ENCODE measurements around the gene ANO4. TPM values are rescaled to one million over a fixed set of nuclear protein-coding genes. Genes with fewer than 3 reads are reported as not detected.

ANO4 gene
- total RNA-seq, 1 donor from 2014 or later: not detected

DNA sequence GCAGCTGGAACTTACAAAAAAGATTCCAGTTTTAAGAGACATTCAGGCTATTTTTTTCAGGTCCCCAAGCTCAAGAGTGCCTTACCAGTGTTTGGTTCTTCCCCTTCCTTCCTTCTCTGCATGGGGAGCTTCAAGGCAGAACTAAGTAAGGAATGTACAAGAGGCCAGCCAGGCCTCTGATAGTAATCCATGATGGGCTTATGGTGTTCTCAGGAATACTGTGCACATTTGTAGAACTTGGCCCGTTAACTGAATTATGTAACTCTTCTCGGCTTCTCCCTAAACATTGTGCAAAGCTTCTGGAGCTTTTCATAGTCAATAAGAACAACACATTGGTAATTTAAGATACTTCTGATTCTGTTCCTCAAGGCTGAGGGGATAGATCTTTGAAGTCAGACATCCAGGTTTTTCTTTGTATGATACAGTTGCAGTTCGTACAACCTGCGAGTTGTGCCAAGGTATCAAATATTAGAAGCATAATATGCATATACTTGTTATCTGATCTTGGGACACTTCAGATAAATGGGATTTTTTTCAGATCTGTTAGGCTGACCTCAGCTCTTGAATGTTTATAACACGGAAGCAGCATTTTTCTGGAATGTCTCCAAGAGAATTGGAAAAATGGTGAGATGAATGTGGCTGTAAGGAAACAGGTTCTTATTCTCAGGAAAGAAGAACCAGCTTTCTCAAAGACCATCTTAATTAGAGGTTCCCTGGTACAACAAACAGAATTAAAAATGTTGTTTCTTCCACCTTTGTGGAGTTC, 148.6 kb downstream of the ANO4 start:
- no peak overlapping the region for H3K27ac Mint-ChIP-seq
- CTCF ChIA-PET: no interaction called here
- no peak overlapping the region for H3K4me3 Mint-ChIP-seq

DNA sequence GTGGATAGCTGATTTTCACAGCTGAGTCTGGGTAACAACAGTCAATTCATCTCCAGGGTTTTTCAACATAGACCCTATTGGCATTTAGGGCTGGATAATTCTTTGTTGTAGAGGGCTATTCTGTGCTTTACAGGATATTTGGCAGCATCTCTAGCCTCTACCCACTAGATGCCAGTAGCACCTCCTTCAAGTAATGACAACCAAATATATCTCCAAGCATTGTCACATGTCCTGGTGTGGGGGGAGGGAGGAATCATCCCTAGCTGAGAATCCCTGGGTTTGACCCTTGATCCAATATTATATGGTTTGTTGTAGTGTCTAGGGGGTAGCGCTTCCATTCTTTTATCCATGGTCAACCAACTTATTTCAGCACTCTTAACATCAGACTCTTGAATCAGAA, 157.2 kb downstream of the ANO4 start:
- no peak for ATAC-seq (ENCODE audit: low read depth)
- TF ChIP-seq, protein P1, sequence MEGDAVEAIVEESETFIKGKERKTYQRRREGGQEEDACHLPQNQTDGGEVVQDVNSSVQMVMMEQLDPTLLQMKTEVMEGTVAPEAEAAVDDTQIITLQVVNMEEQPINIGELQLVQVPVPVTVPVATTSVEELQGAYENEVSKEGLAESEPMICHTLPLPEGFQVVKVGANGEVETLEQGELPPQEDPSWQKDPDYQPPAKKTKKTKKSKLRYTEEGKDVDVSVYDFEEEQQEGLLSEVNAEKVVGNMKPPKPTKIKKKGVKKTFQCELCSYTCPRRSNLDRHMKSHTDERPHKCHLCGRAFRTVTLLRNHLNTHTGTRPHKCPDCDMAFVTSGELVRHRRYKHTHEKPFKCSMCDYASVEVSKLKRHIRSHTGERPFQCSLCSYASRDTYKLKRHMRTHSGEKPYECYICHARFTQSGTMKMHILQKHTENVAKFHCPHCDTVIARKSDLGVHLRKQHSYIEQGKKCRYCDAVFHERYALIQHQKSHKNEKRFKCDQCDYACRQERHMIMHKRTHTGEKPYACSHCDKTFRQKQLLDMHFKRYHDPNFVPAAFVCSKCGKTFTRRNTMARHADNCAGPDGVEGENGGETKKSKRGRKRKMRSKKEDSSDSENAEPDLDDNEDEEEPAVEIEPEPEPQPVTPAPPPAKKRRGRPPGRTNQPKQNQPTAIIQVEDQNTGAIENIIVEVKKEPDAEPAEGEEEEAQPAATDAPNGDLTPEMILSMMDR (IDR thresholded peaks at IDR 0.05): no peak
- ChIA-PET CTCF (no interaction called here), POLR2A (no interaction called here)
- H3K27ac Mint-ChIP-seq: no peak overlapping the region
- H3K4me3 Mint-ChIP-seq: no peak overlapping the region
- DNase-seq: no peak
- intact Hi-C loops (cut with micrococcal nuclease): no loop called here
- no peaks in the 10 kb centered on the region for H3K36me3 Mint-ChIP-seq (ENCODE audit: low read depth)
- no peaks in the 10 kb centered on the region for H3K27me3 Mint-ChIP-seq
- no peaks in the 10 kb centered on the region for H3K4me1 Mint-ChIP-seq
- H3K9me3 Mint-ChIP-seq: no peaks in the 10 kb centered on the region

More for the DNA sequence above, 148.6 kb downstream of the ANO4 start:
- no peaks in the 10 kb centered on the region for H3K9me3 Mint-ChIP-seq
- no peak for ATAC-seq (ENCODE audit: low read depth)
- no peaks in the 10 kb centered on the region for H3K27me3 Mint-ChIP-seq
- H3K4me1 Mint-ChIP-seq: no peaks in the 10 kb centered on the region
- POLR2A ChIA-PET: no interaction called here
- TF ChIP-seq, protein P1 (IDR thresholded peaks at IDR 0.05): no peak
- no peaks in the 10 kb centered on the region for H3K36me3 Mint-ChIP-seq (ENCODE audit: low read depth)
- intact Hi-C loops (cut with micrococcal nuclease): no loop called here
- no peak for DNase-seq

DNA sequence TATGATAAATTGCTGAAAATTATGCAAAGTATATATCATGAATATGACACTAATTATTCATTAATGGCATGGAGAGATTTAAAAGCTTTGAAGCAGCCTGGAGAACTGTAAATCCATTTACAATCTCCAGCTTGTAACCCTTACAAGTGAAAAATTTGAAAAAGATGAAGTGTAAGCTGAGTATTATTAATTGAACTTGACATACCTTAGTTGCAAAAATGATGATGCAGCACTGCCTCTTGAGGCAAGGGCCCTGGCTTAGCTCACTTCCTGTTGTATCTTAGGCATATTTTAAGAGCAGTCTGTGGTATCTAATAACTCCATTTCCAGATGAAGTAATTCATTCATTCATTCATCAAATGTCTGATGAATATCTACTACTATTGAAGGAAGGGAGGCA, 158.6 kb downstream of the ANO4 start:
- no peak for ATAC-seq (ENCODE audit: low read depth)
- H3K9me3 Mint-ChIP-seq: no peaks in the 10 kb centered on the region

DNA sequence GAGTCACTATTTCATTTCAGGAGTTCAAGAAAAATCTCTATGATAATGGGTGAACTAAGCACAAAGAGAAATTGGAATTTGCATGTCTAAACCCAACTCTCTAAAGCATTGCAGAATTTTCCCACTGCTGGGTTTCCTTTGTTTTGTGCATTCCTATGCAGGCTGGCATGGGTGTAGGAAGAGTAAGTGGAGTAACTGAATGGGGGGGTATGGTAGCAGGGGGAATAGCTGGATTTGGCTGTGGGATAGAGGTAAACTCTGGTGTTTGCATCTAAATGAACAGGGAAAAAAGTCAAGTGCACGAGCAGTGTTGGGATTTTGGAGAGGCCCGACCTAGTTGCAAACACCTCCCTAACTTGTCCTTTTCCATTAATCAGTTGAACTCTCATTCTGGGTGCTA, 159.1 kb downstream of the ANO4 start:
- Mint-ChIP-seq H3K4me1 (no peaks in the 10 kb centered on the region), H3K4me3 (no peak overlapping the region), H3K27me3 (no peaks in the 10 kb centered on the region), H3K27ac (no peak overlapping the region), H3K36me3 (ENCODE audit: low read depth) (no peaks in the 10 kb centered on the region), H3K9me3 (no peaks in the 10 kb centered on the region)
- no peak for ATAC-seq (ENCODE audit: low read depth)
- CTCF ChIA-PET: no interaction called here
- POLR2A ChIA-PET: no interaction called here
- TF ChIP-seq, protein P1 (IDR thresholded peaks at IDR 0.05): no peak
- no peak for DNase-seq
- intact Hi-C loops (cut with micrococcal nuclease): no loop called here

More for the DNA sequence above, 158.6 kb downstream of the ANO4 start:
- Mint-ChIP-seq H3K27me3 (no peaks in the 10 kb centered on the region), H3K4me3 (no peak overlapping the region), H3K27ac (no peak overlapping the region), H3K36me3 (ENCODE audit: low read depth) (no peaks in the 10 kb centered on the region), H3K4me1 (no peaks in the 10 kb centered on the region)
- TF ChIP-seq, protein P1 (IDR thresholded peaks at IDR 0.05): no peak
- intact Hi-C loops (cut with micrococcal nuclease): no loop called here
- ChIA-PET POLR2A (no interaction called here), CTCF (no interaction called here)
- no peak for DNase-seq

DNA sequence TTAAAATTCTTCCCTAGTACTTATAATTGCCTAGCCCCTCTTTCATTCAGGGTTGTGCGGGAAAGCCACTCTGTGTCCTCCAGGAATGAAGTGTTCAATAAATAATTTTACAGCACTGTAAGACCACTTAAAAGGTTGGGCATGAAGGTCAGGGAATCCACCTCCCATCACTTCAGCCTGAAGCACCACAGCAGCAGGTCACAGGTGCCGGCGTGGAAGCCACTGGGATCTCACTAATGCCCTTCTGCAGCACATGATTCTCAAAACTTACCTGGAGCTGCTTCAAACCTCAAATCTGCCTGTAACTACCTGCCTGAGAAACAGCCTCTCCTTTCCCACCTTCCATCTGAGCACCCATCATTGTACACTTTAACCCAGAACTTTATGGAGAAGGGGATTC, 159.5 kb downstream of the ANO4 start:
- intact Hi-C loops (cut with micrococcal nuclease): no loop called here
- Mint-ChIP-seq H3K4me1 (no peaks in the 10 kb centered on the region), H3K4me3 (no peak overlapping the region), H3K36me3 (ENCODE audit: low read depth) (no peaks in the 10 kb centered on the region), H3K27ac (no peak overlapping the region), H3K9me3 (no peaks in the 10 kb centered on the region), H3K27me3 (peaks cover under 1% of the 10 kb centered on the region)
- TF ChIP-seq, protein P1 (IDR thresholded peaks at IDR 0.05): no peak
- DNase-seq: no peak
- CTCF ChIA-PET: no interaction called here
- POLR2A ChIA-PET: no interaction called here
- ATAC-seq (ENCODE audit: low read depth): no peak

Measured in activated B cell treated with CpG ODN at 0.5 μM for 24 hours (primary cell).